CD4-positive, alpha-beta T cell treated with Interferon gamma for 1 hour (primary cell): ENCODE results near the gene PLEKHA5.
"Not testable (repeated sequence)": the region's sequence is repeated elsewhere in the genome, so short reads cannot be mapped to it uniquely, and the experiment has no call there.

Experiments used
- DNase-seq: peaks from one replicate; pipeline ENCODE4 v3.0.0-alpha.2; 2020

PLEKHA5 gene

DNA sequence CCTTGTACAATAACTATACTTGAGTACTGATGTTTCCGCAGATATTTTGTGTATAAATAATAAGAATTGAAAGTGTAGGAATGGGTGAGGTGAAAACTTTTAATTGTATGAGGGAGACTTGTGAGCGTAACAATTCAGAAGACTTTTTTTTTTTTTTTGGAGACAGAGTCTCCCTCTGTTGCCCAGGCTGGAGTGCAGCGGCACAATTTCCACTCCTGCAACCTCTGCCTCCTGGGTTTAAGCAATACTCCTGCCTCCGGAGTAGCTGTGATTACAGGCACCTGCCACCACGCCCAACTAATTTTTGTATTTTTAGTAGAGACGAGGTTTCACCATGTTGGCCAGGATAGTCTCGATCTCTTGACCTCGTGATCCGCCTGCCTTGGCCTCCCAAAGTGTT is 40.8 kb downstream of the PLEKHA5 start:
- not testable (repeated sequence) for DNase-seq

DNA sequence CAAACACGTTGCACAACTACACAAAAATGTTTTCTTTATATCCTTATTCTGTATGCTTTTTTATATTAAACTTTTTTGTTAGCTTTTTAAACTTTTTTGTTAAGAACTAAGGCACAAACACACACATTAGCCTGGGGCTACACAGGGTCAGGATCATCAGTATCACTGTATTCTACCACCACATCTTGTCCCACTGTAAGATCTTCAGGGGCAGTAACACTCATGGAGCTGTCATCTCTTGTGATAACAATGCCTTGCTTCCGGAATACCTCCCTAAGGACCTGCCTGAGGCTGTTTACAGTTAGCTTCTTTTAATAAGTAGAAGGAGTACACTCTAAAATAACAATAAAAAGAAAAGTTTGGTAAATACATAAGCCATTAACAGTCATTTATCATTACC is 42.2 kb downstream of the PLEKHA5 start:
- DNase-seq, result no peak

DNA sequence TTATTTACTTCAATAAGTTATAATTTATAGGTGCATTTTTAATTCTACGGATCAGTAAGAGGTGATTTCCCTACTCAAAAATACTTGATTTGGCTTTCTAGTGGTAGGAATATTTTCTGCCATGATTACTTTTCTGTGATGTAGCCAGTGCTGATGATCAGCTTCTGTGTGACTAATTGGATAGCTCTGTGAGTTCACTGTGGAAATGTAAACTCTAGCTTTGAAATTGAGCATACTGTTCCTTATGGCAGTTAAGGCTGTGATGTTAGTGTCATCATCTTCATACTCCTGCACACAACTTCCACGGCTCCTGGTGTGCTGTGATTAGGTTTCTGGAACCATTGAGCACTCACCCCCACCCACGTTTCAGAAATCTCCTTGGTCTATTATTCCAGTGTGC is 48.2 kb downstream of the PLEKHA5 start:
- no peak for DNase-seq

DNA sequence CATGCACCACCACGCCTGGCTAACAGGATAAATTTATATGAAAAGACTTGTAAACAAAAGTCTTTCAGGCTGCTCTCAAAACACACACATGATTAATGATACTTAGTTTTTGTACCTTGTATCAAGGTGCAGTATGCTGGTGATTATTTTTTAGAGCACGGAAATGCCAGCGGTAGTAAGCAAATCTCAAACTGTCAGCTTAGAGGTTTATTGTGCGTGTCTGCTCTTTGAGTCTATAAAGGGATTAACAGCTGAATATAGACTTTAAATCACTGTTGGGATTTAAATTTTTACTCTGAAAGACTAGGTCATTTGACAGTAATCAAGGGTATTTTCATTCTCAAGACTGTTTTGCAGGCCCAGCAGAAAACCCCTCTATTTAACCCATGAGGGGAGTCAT is 50.5 kb downstream of the PLEKHA5 start:
- DNase-seq, result no peak

- DNase-seq, result no peak
Observed at GRCh38 chr12:19181666-19182426, 52.3 kb downstream of the PLEKHA5 start.

GRCh38 chr12:19183121-19183838 is 53.7 kb downstream of the PLEKHA5 start:
- no peak for DNase-seq

DNA sequence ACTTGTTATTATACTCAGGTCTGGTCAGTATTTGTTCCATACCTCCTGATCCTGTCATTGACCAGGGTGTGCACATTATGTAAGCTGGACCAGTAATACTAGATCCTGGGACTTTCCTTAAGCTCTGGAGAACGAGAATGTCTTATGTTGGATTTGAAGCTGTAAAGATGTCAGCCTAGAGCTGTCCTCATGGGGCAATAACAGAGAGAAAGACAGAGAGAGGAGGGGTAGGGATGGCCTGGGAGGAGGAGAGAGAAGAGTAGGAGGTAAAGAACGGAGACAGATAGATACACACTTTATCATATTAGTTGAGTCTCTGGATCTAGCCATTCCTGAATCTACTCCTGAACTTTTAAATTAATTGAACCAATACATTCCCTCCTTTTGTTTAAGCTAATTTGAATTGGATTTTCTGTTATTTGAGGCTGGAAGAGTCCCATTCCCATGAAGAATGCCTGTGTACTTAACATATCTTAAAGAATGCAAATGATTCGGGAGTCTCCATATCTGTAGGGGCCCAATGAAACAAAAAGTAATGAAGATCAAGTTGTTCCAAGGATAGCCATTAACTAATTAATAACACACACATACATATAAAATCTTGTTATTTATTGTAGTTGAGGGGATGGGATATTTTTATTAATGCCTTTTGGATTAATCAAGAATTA is 55.9 kb downstream of the PLEKHA5 start:
- no peak for DNase-seq

DNA sequence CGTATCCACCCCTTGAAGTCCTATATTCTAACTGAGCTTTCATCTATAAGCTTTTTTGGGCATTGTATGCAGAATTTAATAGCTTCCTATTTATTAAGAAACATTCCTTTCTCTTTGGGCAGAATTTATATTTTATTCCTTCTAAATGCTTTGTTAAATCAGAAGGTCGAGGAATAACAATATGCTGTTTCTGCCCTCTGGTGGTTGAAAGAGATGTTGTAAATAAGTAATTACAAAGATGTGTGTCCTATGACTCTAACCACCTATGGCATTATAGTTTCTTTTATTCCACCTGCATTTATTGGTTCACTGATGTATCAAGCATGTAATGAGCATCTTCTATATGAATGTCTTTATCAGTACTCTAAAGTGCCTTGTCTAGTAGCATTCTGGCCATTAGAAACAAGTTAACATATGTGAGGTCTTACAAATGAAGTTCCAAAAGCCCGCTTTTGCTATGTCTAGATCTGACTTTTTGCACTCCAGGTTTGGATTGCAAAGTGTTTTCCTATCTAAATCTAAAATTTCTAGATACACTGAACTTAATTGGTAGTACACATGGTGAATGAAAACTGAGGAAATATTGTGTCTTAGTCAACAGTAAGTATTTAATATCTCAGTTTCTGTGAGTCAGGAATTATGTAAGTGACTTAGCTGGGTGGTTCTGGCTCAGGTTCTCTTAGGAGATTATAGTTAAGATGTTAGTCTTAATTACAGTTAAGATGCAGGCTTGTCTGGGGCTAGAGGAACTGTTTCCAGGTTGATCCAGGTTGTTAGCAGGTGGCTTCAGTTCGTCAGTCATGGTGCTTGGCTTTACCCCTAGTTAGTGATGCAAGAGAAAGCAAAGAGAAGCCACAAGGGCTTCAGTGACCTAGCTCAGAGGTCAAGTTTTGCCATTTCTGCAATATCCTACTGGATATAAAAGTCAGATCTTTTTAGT is 57.5 kb downstream of the PLEKHA5 start:
- no peak for DNase-seq

DNA sequence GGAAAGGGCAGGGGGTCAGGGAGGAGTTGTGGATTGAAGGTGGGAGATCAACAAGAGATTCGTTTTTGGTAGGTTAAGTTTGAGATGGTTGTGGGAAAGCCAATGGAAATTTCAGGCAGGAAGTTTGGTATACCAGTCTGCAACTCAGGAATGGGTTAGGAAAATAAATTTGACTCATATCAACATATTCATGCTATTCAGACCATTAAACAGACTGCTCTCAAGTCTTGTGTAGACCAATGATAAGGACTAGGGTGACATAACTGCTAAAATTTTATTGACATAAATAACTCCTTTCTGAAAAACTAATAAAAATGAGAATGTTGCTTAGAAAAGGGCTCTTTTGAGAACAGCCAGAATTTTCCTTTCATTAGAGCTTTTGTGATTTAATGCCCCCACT is 60.0 kb downstream of the PLEKHA5 start:
- DNase-seq, result no peak

GRCh38 chr12:19190292-19191031 is 60.9 kb downstream of the PLEKHA5 start:
- no peak for DNase-seq

- DNase-seq, result no peak
Observed at GRCh38 chr12:19191089-19191488, 61.6 kb downstream of the PLEKHA5 start.

GRCh38 chr12:19191563-19191962 is 62.0 kb downstream of the PLEKHA5 start:
- no peak for DNase-seq

DNA sequence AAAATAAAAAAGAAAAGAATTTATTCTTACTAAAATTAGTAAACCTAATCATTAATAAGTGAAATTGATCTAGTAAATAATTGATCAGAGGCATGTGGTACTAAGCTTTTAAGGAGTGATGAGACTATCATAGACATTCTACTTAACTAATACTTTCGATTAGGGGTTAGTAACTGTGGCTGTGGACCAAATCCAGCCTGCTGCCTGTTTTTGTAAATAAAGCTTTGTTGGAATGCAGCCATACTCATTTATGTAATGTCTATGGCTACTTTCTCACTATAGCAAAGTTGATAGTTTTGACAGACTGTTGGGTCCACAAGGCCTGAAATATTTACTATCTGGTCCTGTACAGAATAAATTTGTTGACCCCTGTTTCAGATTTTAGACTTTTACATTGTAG is 63.2 kb downstream of the PLEKHA5 start:
- DNase-seq, result no peak

DNA sequence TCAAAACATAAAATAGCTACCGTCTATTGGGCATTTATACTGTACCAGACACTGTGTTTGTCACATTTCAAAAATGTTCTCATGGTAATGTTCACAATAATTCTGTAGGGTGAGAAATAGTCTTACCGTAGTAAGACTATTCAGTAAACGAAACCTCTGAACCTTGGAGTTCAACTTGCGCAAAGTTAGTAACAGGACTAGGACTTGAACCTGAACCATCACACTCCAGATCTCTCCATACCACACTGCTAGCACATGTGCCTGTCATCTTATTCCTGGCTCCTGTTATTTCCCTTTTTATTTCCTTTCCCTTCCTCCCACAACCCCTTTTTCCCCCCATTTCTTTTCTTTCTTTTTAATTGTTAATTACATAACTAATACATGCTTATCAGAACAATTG is 65.4 kb downstream of the PLEKHA5 start:
- no peak for DNase-seq

GRCh38 chr12:19196959-19197630 is 67.6 kb downstream of the PLEKHA5 start:
- no peak for DNase-seq

GRCh38 chr12:19198272-19198671 is 68.7 kb downstream of the PLEKHA5 start:
- DNase-seq, result no peak

DNA sequence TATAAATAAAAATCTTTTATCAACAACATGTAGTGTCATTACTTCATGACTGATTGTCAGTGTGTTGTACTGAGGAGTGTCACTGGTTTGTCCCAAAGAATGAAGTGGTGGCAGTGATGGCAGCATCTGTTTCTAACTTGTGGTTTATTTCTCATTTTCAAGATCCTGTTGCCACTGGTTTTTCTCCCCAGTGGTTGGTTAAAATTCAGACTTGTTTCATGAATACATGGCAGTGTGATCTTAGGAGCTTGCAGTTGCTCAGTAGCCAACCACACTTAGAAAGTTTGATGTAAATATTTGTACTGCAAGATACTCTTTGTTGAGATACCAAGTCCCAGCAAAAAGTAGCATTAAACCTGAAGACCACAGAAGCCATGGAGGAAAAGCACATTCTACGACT is 69.8 kb downstream of the PLEKHA5 start:
- DNase-seq, result no peak

- DNase-seq, result no peak
Observed at GRCh38 chr12:19200261-19200660, 70.7 kb downstream of the PLEKHA5 start.

GRCh38 chr12:19201661-19202060 is 72.1 kb downstream of the PLEKHA5 start:
- DNase-seq, result no peak

GRCh38 chr12:19203013-19203412 is 73.5 kb downstream of the PLEKHA5 start:
- no peak for DNase-seq
